ENCODE data around the gene PABPN1. TPM values are rescaled to one million over a fixed set of nuclear protein-coding genes. Genes with fewer than 3 reads are reported as not detected.
A peak's percentile ranks its signal among the peaks of the same experiment; 100 is the strongest.

Gene PABPN1
- total and polyA plus RNA-seq, 2 of the 13 experiments (the other 11 are each of a cell fraction or from before 2014, with no cell fraction given): 233 to 524 TPM

GRCh38 chr14:23316300-23316699 is 5.0 kb upstream of the PABPN1 start (continued):
- TF ChIP-seq MAX (IDR thresholded peaks at IDR 0.05): no peak
- peak; percentile 22; the same call in 1 of the 2 replicates for TF ChIP-seq POLR2AphosphoS5 (IDR thresholded peaks at IDR 0.05; ENCODE audit: low read depth, low read length)
- no peak for TF ChIP-seq SIX4 (CRISPR knock-in tag; IDR thresholded peaks at IDR 0.05)
- TF ChIP-seq ARID2 (CRISPR knock-in tag; IDR thresholded peaks at IDR 0.05; ENCODE audit: borderline replicate concordance): peak; percentile 40; the same call in 1 of the 2 replicates

- FAIRE-seq: no peak
- in situ Hi-C loops (cut with HindIII; ENCODE audit: extremely low pct_ligation_motif_present, low pct_unique_long_range_greater_than_20kb): loop anchor here (5.0 to 25.0 kb wide), 2 partner anchors 237 to 817 kb away; partner anchors contain the start of genes EMC9, FITM1, PSME1 and PSME2
- no peak for DNase-seq (ENCODE audit: low spot score)
- H3K36me3 ChIP-seq (replicated peaks in 1 of 2; ENCODE audit: control insufficient read depth in 1 of 2, insufficient read depth in 2 of 2, low read length in 2 of 2): peaks cover 17 to 32% of the 10 kb centered on the region in 2 experiments
- no peak for ATAC-seq
- intact Hi-C loops (cut with micrococcal nuclease; ENCODE audit: unreplicated experiment): no loop called here
- peak overlapping the region; percentile 93 for H3K4me2 ChIP-seq (ENCODE audit: low read depth, low read length)
- peaks cover 10% of the 10 kb centered on the region; the same call in 1 of the 2 replicates for H4K20me1 ChIP-seq (ENCODE audit: insufficient read depth, low read length)
- peak overlapping the region; percentile 22 to 70 (median 46) for H3K4me3 ChIP-seq (replicated peaks in 1 of 3; ENCODE audit: insufficient read depth in 1 of 3, low read depth in 2 of 3, low read length in 3 of 3)
- no peak overlapping the region for H2AFZ ChIP-seq (ENCODE audit: low read length)
- peaks cover 23% of the 10 kb centered on the region for H3K79me2 ChIP-seq (ENCODE audit: insufficient read depth, low read length)
- BruUV-seq (replicated peaks): TSS peak; percentile 93
- peak overlapping the region; percentile 76 for H3K9ac ChIP-seq (ENCODE audit: insufficient read depth, low read depth, low read length)
- peak overlapping the region; percentile 89 for H3K27ac ChIP-seq (ENCODE audit: extremely low read length, insufficient read depth, low read length)
- H3K27me3 ChIP-seq (ENCODE audit: control insufficient read depth in 1 of 2, insufficient read depth in 2 of 2, low read length in 2 of 2): peaks cover 0 to 6% of the 10 kb centered on the region in 2 experiments; a peak in 2 of 5 replicates
- ChIA-PET POLR2A (interaction anchor here (0.8 to 13.2 kb wide), 36 partner anchors 10 to 988 kb away, joined by 3 to 1053 read pairs (median 13); partner anchors contain the start of genes ACIN1, AJUBA, AP1G2 and BCL2L2), CTCF (ENCODE audit: low intra/inter-chr PET ratio, low total read pairs) (no interaction called here)
- peaks cover 36% of the 10 kb centered on the region for H3K4me1 ChIP-seq (ENCODE audit: insufficient read depth, low read length)
- H3K9me3 ChIP-seq (ENCODE audit: low read length): no peaks in the 10 kb centered on the region
- 98% methylated on average over 17 of the region's 17 CpGs for WGBS (ENCODE audit: low lambda C conversion rate)
- TF ChIP-seq NAIF1 (CRISPR knock-in tag; IDR thresholded peaks at IDR 0.05; ENCODE audit: borderline replicate concordance) (0 out of 2 replicates have a peak, but pooled peaks have one; percentile 23), ZNF691 (CRISPR knock-in tag; IDR thresholded peaks at IDR 0.05; ENCODE audit: borderline replicate concordance, low read depth) (no peak), GLI4 (CRISPR knock-in tag; IDR thresholded peaks at IDR 0.05; ENCODE audit: borderline replicate concordance) (no peak), ADNP (CRISPR knock-in tag; IDR thresholded peaks at IDR 0.05) (no peak), TBL1XR1 (IDR thresholded peaks at IDR 0.05; ENCODE audit: borderline replicate concordance, low read length, partially characterized antibody) (no peak), SP1 (IDR thresholded peaks at IDR 0.05) (no peak), SP1 (CRISPR knock-in tag; IDR thresholded peaks at IDR 0.05) (0 out of 2 replicates have a peak, but pooled peaks have one; percentile 27), FOXC1 (CRISPR knock-in tag; IDR thresholded peaks at IDR 0.05; ENCODE audit: borderline replicate concordance) (0 out of 2 replicates have a peak, but pooled peaks have one; percentile 10), ZNF326 (CRISPR knock-in tag; IDR thresholded peaks at IDR 0.05; ENCODE audit: borderline replicate concordance) (no peak; the same call in 1 of the 2 replicates), KLF12 (CRISPR knock-in tag; IDR thresholded peaks at IDR 0.05; ENCODE audit: borderline replicate concordance) (peak; percentile 58; the same call in 1 of the 2 replicates), ZBTB20 (CRISPR knock-in tag; IDR thresholded peaks at IDR 0.05; ENCODE audit: borderline replicate concordance, low read depth) (no peak), ZNF546 (CRISPR knock-in tag; conservative IDR thresholded peaks at IDR 0.05) (no peak), ZC3H4 (CRISPR knock-in tag; IDR thresholded peaks at IDR 0.05; ENCODE audit: borderline replicate concordance) (peak; percentile 97), FOXO1 (CRISPR knock-in tag; IDR thresholded peaks at IDR 0.05) (no peak), SMARCE1 (IDR thresholded peaks at IDR 0.05; ENCODE audit: borderline replicate concordance) (no peak), GABPA (IDR thresholded peaks at IDR 0.05; ENCODE audit: low read depth, low read length) (no peak), GABPA (CRISPR knock-in tag; IDR thresholded peaks at IDR 0.05; ENCODE audit: low read depth) (no peak), NFKB2 (CRISPR knock-in tag; IDR thresholded peaks at IDR 0.05; ENCODE audit: borderline replicate concordance) (no peak), MTF2 (CRISPR knock-in tag; IDR thresholded peaks at IDR 0.05; ENCODE audit: borderline replicate concordance) (no peak)
Observed at GRCh38 chr14:23319746-23320583, 1.3 kb upstream of the PABPN1 start.
